Upper lobe of left lung (tissue), 4 donors: ENCODE results near the gene HES7.

Experiments
- POLR2A ChIP-seq, 4 donors: fragments of 450-650 bp; IDR thresholded peaks; one replicate each; pipeline ENCODE4 v1.5.1; 2016 to 2017; ENCODE audit warnings: antibody characterized with exemption in 4 of 4, mild to moderate bottlenecking in 2 of 4
- POLR2AphosphoS5 ChIP-seq, 2 donors: sonication (generic); formaldehyde crosslinking; IDR thresholded peaks; one replicate each; pipeline ENCODE4 v1.5.1; 2017; ENCODE audit warnings: antibody characterized with exemption in 2 of 2

DNA sequence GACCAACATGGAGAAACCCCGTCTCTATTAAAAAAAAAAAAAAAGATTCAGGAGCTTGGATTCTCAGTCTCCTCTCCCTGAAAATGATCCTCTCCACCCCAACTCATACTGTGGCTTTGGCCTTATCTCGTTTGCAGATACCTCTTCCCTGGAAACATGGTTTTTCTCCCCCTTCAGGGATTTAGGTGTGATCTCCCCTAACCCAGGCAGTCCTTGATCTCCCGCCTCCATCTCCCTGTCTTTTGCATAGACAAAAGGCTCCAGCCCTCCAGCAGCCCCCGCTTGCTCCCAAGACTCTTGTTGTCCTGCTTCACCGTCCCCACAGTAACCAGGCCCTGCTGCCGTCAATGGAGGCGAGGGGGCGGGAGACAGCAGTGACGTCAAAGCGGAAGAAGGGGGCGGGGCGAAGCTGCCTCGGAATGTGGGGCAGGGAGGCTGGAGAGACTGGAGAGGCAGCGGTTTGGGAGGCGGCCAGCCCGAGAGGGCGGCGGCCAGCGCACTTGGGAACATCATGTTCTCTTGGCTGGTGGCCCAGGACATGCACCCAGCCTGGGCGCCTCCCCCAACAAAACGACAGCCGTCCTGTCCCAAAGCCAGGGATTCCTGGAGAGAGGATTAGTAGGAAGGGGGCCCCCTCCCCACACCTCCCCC is 30.2 kb upstream of the HES7 start:
- TF ChIP-seq POLR2AphosphoS5 (IDR thresholded peaks at IDR 0.05): peak; percentile 100
- peak in 3 of 4 donors; percentile 76 to 93 (median 82) for TF ChIP-seq POLR2A (IDR thresholded peaks at IDR 0.05)
